HepG2 (cell line): ENCODE results near the gene CKMT2. TPM values are rescaled to one million over a fixed set of nuclear protein-coding genes. Genes with fewer than 3 reads are reported as not detected.

Experiments used
- ATAC-seq: fragments of 200-7000 bp; cut with Tn5 transposase; 3 replicates; pipeline ENCODE4 v1.9.1; 2020; ENCODE audit warnings: mild to moderate bottlenecking, moderate library complexity
- BruUV-seq: library from RNA; stranded (reverse); fragments of 400-500 nt; replicated peaks from 2 replicates; lab custom pipeline; 2021; lab: Mats Ljungman, UMichigan
- CTCF ChIA-PET: fragments of 300-600 bp; formaldehyde crosslinking; extraction: SDS; loops from one replicate; lab custom pipeline; 2021; ENCODE audit warnings: low total read pairs, inconsistent platforms, low intra/inter-chr PET ratio; lab: Yijun Ruan, JAX
- POLR2A ChIA-PET: fragments of 350-600 bp; sonication (Branson Sonifier 250); formaldehyde crosslinking; loops from one replicate; lab custom pipeline; 2020; ENCODE audit warnings: antibody characterized with exemption, inconsistent platforms; lab: Yijun Ruan, JAX
- DNase-seq: peaks from one replicate; pipeline ENCODE4 v3.0.0-alpha.2; 2015; ENCODE audit warnings: low spot score
- FAIRE-seq: peaks from 3 replicates; lab custom pipeline; 2011; peaks lifted over from hg19 to GRCh38; lab: Jason Lieb, UNC
- H2AFZ ChIP-seq: one replicate; pipeline ENCODE4 v1.6.1; 2011; ENCODE audit warnings: low read length, inconsistent platforms
- H3K27ac ChIP-seq: fragments of 300-600 bp; 3 replicates; pipeline ENCODE4 v1.8.0; 2011; ENCODE audit warnings: mixed run types, mild to moderate bottlenecking, mixed read lengths, low read length, inconsistent platforms; ENCODE audit not compliant: insufficient read depth; ENCODE audit errors: extremely low read length
- H3K27me3 ChIP-seq, 2 experiments: fragments of 200-600 bp in 1 of 2; 2 replicates in 1 of 2; 3 replicates in 1 of 2; pipeline versions ENCODE4 v1.6.0 to v1.8.0; 2011; ENCODE audit warnings: low read length in 2 of 2, mild to moderate bottlenecking in 2 of 2, moderate library complexity in 2 of 2, inconsistent platforms in 1 of 2; ENCODE audit not compliant: insufficient read depth in 2 of 2, control insufficient read depth in 1 of 2
- H3K36me3 ChIP-seq, 2 experiments: fragments of 200-600 bp in 1 of 2; replicated peaks in 1 of 2; 2 replicates in 1 of 2; 3 replicates in 1 of 2; pipeline versions ENCODE4 v1.5.1 to v1.8.0; 2011; ENCODE audit warnings: low read length in 2 of 2, inconsistent platforms in 1 of 2; ENCODE audit not compliant: insufficient read depth in 2 of 2, control insufficient read depth in 1 of 2
- H3K4me1 ChIP-seq: 2 replicates; pipeline ENCODE4 v1.5.1; 2012; ENCODE audit warnings: low read length, inconsistent platforms; ENCODE audit not compliant: insufficient read depth
- H3K4me2 ChIP-seq: 2 replicates; pipeline ENCODE4 v1.6.0; 2011; ENCODE audit warnings: low read depth, low read length, inconsistent platforms
- H3K4me3 ChIP-seq, 3 experiments: fragments of 200-600 bp in 1 of 3; sonication (generic), shearing (Covaris generic) in 1 of 3; replicated peaks in 1 of 3; 2 replicates each; pipeline ENCODE4 v1.5.1; 2011 to 2016; ENCODE audit warnings: low read length in 3 of 3, inconsistent platforms in 2 of 3, low read depth in 2 of 3, mild to moderate bottlenecking in 2 of 3, control low read depth in 1 of 3, mixed read lengths in 1 of 3; ENCODE audit not compliant: insufficient read depth in 1 of 3
- H3K79me2 ChIP-seq: one replicate; pipeline ENCODE4 v1.6.1; 2011; ENCODE audit warnings: low read length, inconsistent platforms; ENCODE audit not compliant: insufficient read depth
- H3K9ac ChIP-seq: 2 replicates; pipeline ENCODE4 v1.6.0; 2011; ENCODE audit warnings: mild to moderate bottlenecking, low read depth, low read length, inconsistent platforms; ENCODE audit not compliant: insufficient read depth
- H3K9me3 ChIP-seq: 2 replicates; pipeline ENCODE4 v1.5.1; 2012; ENCODE audit warnings: mild to moderate bottlenecking, low read length
- H4K20me1 ChIP-seq: 2 replicates; pipeline ENCODE4 v1.6.0; 2011; ENCODE audit warnings: inconsistent platforms, mild to moderate bottlenecking, low read length, moderate library complexity; ENCODE audit not compliant: insufficient read depth
- ARID5B ChIP-seq: IDR thresholded peaks from 2 replicates; pipeline ENCODE4 v1.4.0; 2020; ENCODE audit warnings: mild to moderate bottlenecking, missing genetic modification reagents
- ARNTL ChIP-seq: sonication (generic); formaldehyde crosslinking; IDR thresholded peaks from 2 replicates; pipeline ENCODE4 v1.4.0; 2020; ENCODE audit warnings: mild to moderate bottlenecking, missing genetic modification reagents
- ATF7 ChIP-seq, 2 experiments: fragments of 450-650 bp in 1 of 2; sonication (generic) in 1 of 2; formaldehyde crosslinking in 1 of 2; IDR thresholded peaks; 2 replicates each; pipeline versions ENCODE4 v1.4.0 to v1.6.1; 2016 to 2020; ENCODE audit warnings: antibody characterized with exemption in 1 of 2, mild to moderate bottlenecking in 1 of 2, missing genetic modification reagents in 1 of 2
- BATF2 ChIP-seq: sonication (generic); formaldehyde crosslinking; IDR thresholded peaks from 2 replicates; pipeline ENCODE4 v1.8.0; 2022; ENCODE audit warnings: mild to moderate bottlenecking, missing genetic modification reagents, moderate library complexity
- DNMT3B ChIP-seq: conservative IDR thresholded peaks from 2 replicates; pipeline ENCODE4 v1.6.1; 2016; ENCODE audit warnings: missing biosample characterization, control low read depth
- ERF ChIP-seq: IDR thresholded peaks from 2 replicates; pipeline ENCODE4 v1.6.1; 2018; ENCODE audit warnings: missing biosample characterization, missing genetic modification reagents
- FOXP4 ChIP-seq: sonication (generic); formaldehyde crosslinking; IDR thresholded peaks from 2 replicates; pipeline ENCODE4 v1.4.0; 2020; ENCODE audit warnings: missing genetic modification reagents
- ISX ChIP-seq: sonication (generic); formaldehyde crosslinking; conservative IDR thresholded peaks from 2 replicates; pipeline ENCODE4 v1.5.0; 2020; ENCODE audit warnings: missing genetic modification reagents
- KLF11 ChIP-seq: IDR thresholded peaks from 2 replicates; pipeline ENCODE4 v1.6.1; 2016; ENCODE audit warnings: missing compliant biosample characterization
- NRL ChIP-seq: sonication (generic); formaldehyde crosslinking; IDR thresholded peaks from 2 replicates; pipeline ENCODE4 v1.5.0; 2020; ENCODE audit warnings: missing genetic modification reagents, mild to moderate bottlenecking, moderate library complexity, borderline replicate concordance
- RCOR2 ChIP-seq: IDR thresholded peaks from 2 replicates; pipeline ENCODE4 v1.6.1; 2016; ENCODE audit warnings: missing biosample characterization, missing genetic modification reagents
- TFDP1 ChIP-seq: IDR thresholded peaks from 2 replicates; pipeline ENCODE4 v1.6.1; 2016; ENCODE audit warnings: missing compliant biosample characterization, missing genetic modification reagents, borderline replicate concordance
- ZNF572 ChIP-seq: sonication (generic); formaldehyde crosslinking; IDR thresholded peaks from 2 replicates; pipeline ENCODE4 v1.5.1; 2020; ENCODE audit warnings: mild to moderate bottlenecking, missing genetic modification reagents
- ZNF672 ChIP-seq: sonication (generic); formaldehyde crosslinking; IDR thresholded peaks from 2 replicates; pipeline ENCODE4 v1.8.1; 2022; ENCODE audit warnings: missing genetic modification reagents
- ZNF782 ChIP-seq: sonication (generic); formaldehyde crosslinking; IDR thresholded peaks from 2 replicates; pipeline ENCODE4 v1.4.0; 2020; ENCODE audit warnings: missing genetic modification reagents, mild to moderate bottlenecking, borderline replicate concordance
- in situ Hi-C: cut with HindIII; loops from 2 replicates; pipeline ENCODE4 v1.10.0; 2017; ENCODE audit warnings: low pct_unique_long_range_greater_than_20kb; ENCODE audit not compliant: extremely low pct_ligation_motif_present
- intact Hi-C: fragments of 100-400 bp; cut with micrococcal nuclease; formaldehyde crosslinking; loops from one replicate; pipeline ENCODE4 v1.10.0; 2022; ENCODE audit not compliant: unreplicated experiment
- polyA plus RNA-seq, 8 experiments: library from polyadenylated mRNA; depleted of rRNA in 3 of 8; stranded (reverse) in 7 of 8; unstranded in 1 of 8; fragments of >200 nt; fragmentation: Illumina TruSeq in 4 of 8; extraction: Trizol in 4 of 8; gene quantifications; 2 replicates each; pipeline versions ENCODE4 v1.2.1 to v1.2.3, GENCODE V29; 2011 to 2016; ENCODE audit warnings: low read depth in 4 of 8, missing spikeins in 1 of 8, mixed read lengths in 1 of 8; ENCODE audit not compliant: insufficient read depth in 1 of 8
- total RNA-seq, 5 experiments: library from RNA; depleted of rRNA; stranded (reverse); fragments of >200 nt; fragmentation: Illumina TruSeq; extraction: Trizol; gene quantifications; 2 replicates each; pipeline ENCODE4 v1.2.3, GENCODE V29; 2016; ENCODE audit warnings: low read depth in 1 of 5

The CKMT2 gene
- total and polyA plus RNA-seq, 2 of the 13 experiments (the other 11 are each of a cell fraction or from before 2014, with no cell fraction given), result 1.2 to 8.8 TPM

GRCh38 chr5:81305785-81306184, 72.7 kb downstream of the CKMT2 start:
- CTCF ChIA-PET, result no interaction called here
- Histone ChIP-seq H3K9me3 (no peaks in the 10 kb centered on the region), H3K79me2 (peaks cover 23% of the 10 kb centered on the region), H3K27me3 (no peaks in the 10 kb centered on the region; a peak in 2 of 5 replicates), H2AFZ (no peak overlapping the region), H3K4me2 (no peak overlapping the region), H3K27ac (no peak overlapping the region), H3K4me3 (no peak overlapping the region), H4K20me1 (no peaks in the 10 kb centered on the region), H3K9ac (no peak overlapping the region), H3K36me3 (peaks cover 1 to 12% of the 10 kb centered on the region in 2 experiments; a peak in 4 of 5 replicates), H3K4me1 (peaks cover 30% of the 10 kb centered on the region)
- intact Hi-C loops (no loop called here), in situ Hi-C loops (no loop called here)
- FAIRE-seq (no peak), DNase-seq (no peak), ATAC-seq (no peak)
- BruUV-seq, result no TSS peak
- POLR2A ChIA-PET, result no interaction called here
- no peak for TF ChIP-seq ARID5B (CRISPR knock-in tag)
- TF ChIP-seq ERF (CRISPR knock-in tag), result no peak
- TF ChIP-seq ZNF572 (CRISPR knock-in tag), result no peak
- no peak for TF ChIP-seq BATF2 (CRISPR knock-in tag)
- no peak for TF ChIP-seq ZNF782
- no peak for TF ChIP-seq ZNF672 (CRISPR knock-in tag)
- TF ChIP-seq NRL, result no peak
- no peak for TF ChIP-seq RCOR2 (CRISPR knock-in tag)
- TF ChIP-seq TFDP1 (CRISPR knock-in tag), result no peak
- no peak for TF ChIP-seq FOXP4 (CRISPR knock-in tag)
- TF ChIP-seq KLF11, result no peak
- TF ChIP-seq ATF7 (IDR thresholded peaks at IDR 0.05), result no peak
- TF ChIP-seq ATF7 (CRISPR knock-in tag; IDR thresholded peaks at IDR 0.05), result no peak
- TF ChIP-seq ARNTL (CRISPR knock-in tag), result no peak
- no peak for TF ChIP-seq DNMT3B (CRISPR knock-in tag)
- no peak for TF ChIP-seq ISX (CRISPR knock-in tag)
